Transverse colon (tissue), 4 donors: ENCODE measurements around the gene CDR2. TPM values are rescaled to one million over a fixed set of nuclear protein-coding genes. Genes with fewer than 3 reads are reported as not detected.

ENCODE experiments used
- DNase-seq: peaks from one replicate; pipeline ENCODE4 v3.0.0-alpha.2; 2019
- H3K27ac ChIP-seq, 4 donors: fragments of 200-600 bp; sonication (generic); 2 replicates each; pipeline ENCODE4 v1.5.1; 2016 to 2018; ENCODE audit warnings: inconsistent platforms in 4 of 4
- H3K27me3 ChIP-seq: fragments of 200-600 bp; sonication (generic); 2 replicates; pipeline ENCODE4 v1.5.1; 2017; ENCODE audit warnings: inconsistent platforms
- H3K36me3 ChIP-seq, 4 donors: fragments of 200-600 bp; sonication (generic); 2 replicates each; pipeline ENCODE4 v1.5.1; 2017 to 2019; ENCODE audit warnings: inconsistent platforms in 4 of 4
- H3K4me1 ChIP-seq, 4 donors: fragments of 200-600 bp; sonication (generic); 2 replicates each; pipeline ENCODE4 v1.5.1; 2017 to 2020; ENCODE audit warnings: inconsistent platforms in 4 of 4
- H3K4me3 ChIP-seq, 4 donors: fragments of 200-600 bp; sonication (generic); 1 replicate in 1 of 4; 2 replicates in 3 of 4; pipeline versions ENCODE4 v1.5.1 to v1.6.1; 2017 to 2019; ENCODE audit warnings: inconsistent platforms in 4 of 4
- H3K9me3 ChIP-seq, 2 donors: fragments of 200-600 bp; sonication (generic); 2 replicates each; pipeline ENCODE4 v1.5.1; 2017 to 2019; ENCODE audit warnings: inconsistent platforms in 2 of 2
- CTCF ChIP-seq, 5 experiments: fragments of 200-600 bp in 3 of 5; fragments of 450-650 bp in 2 of 5; sonication (generic) in 3 of 5; IDR thresholded peaks; 1 replicate in 2 of 5; 2 replicates in 3 of 5; pipeline ENCODE4 v1.5.1; 2016 to 2017; ENCODE audit warnings: antibody characterized with exemption in 5 of 5, inconsistent platforms in 3 of 5, mild to moderate bottlenecking in 2 of 5, moderate library complexity in 1 of 5
- EP300 ChIP-seq: sonication (generic); formaldehyde crosslinking; IDR thresholded peaks from one replicate; pipeline ENCODE4 v1.6.1; 2017; ENCODE audit warnings: antibody characterized with exemption, low read depth
- POLR2A ChIP-seq: fragments of 450-650 bp; IDR thresholded peaks from one replicate; pipeline ENCODE4 v1.6.1; 2016; ENCODE audit warnings: antibody characterized with exemption, mild to moderate bottlenecking, moderate library complexity
- POLR2AphosphoS5 ChIP-seq, 3 donors: sonication (generic); formaldehyde crosslinking; IDR thresholded peaks; one replicate each; pipeline ENCODE4 v1.6.1; 2016; ENCODE audit warnings: antibody characterized with exemption in 3 of 3
- WGBS, 2 donors: methylation state at CpG; one replicate each; pipeline ENCODE4 v1.1.5; 2018; ENCODE audit warnings: low coverage in 1 of 2; 5-methylcytosine and 5-hydroxymethylcytosine counted together
- in situ Hi-C, 4 donors: fragments of 200-750 bp; cut with MboI; loops; one replicate each; pipeline versions ENCODE4 v1.15.0 to v1.15.1; 2017; ENCODE audit warnings: low sequenced_read_pairs in 3 of 4, low pct_ligation_motif_present in 1 of 4, low pct_unique_long_range_greater_than_20kb in 1 of 4
- intact Hi-C: fragments of 100-400 bp; cut with DNase I; formaldehyde crosslinking; loops from one replicate; pipeline ENCODE4 v1.15.1; 2023; ENCODE audit warnings: low total_unique reads
- total RNA-seq, 4 donors: library from RNA; depleted of rRNA; stranded (reverse); fragments of >200 nt; gene quantifications; one replicate each; pipeline ENCODE4 v1.1.0, GENCODE V29; 2016

The CDR2 gene
- total RNA-seq, 4 donors from 2014 or later: 21.7 to 317 (median 24.1) TPM

GRCh38 chr16:22366371-22366770 is 8.0 kb downstream of the CDR2 start:
- intact Hi-C loops (no loop called here), in situ Hi-C loops (no loop called here)
- no peak for TF ChIP-seq EP300
- TF ChIP-seq POLR2A: no peak
- TF ChIP-seq POLR2AphosphoS5 (IDR thresholded peaks at IDR 0.05): no peak
- no peak for TF ChIP-seq CTCF (IDR thresholded peaks at IDR 0.05)
- H3K4me1 ChIP-seq: peaks cover 27 to 58% (median 34%) of the 10 kb centered on the region in 4 donors
- WGBS, 2 donors: 93 to 95% methylated on average over 1 to 2 of the region's 2 CpGs
- H3K27ac ChIP-seq: no peak overlapping the region
- DNase-seq: no peak
- H3K27me3 ChIP-seq: no peaks in the 10 kb centered on the region
- no peak overlapping the region for H3K4me3 ChIP-seq
- H3K36me3 ChIP-seq: peaks cover 0 to 22% (median 10%) of the 10 kb centered on the region in 4 donors
- no peaks in the 10 kb centered on the region for H3K9me3 ChIP-seq

- no peaks in the 10 kb centered on the region for H3K9me3 ChIP-seq
- intact Hi-C loops (no loop called here), in situ Hi-C loops (no loop called here)
- H3K27ac ChIP-seq: no peak overlapping the region
- H3K27me3 ChIP-seq: no peaks in the 10 kb centered on the region
- no peak for TF ChIP-seq CTCF (IDR thresholded peaks at IDR 0.05)
- no peak for TF ChIP-seq POLR2AphosphoS5 (IDR thresholded peaks at IDR 0.05)
- TF ChIP-seq EP300: no peak
- no peak for TF ChIP-seq POLR2A
- H3K36me3 ChIP-seq: peaks cover 0 to 22% (median 10%) of the 10 kb centered on the region in 4 donors
- H3K4me3 ChIP-seq: no peak overlapping the region
- H3K4me1 ChIP-seq: peaks cover 10 to 36% (median 14%) of the 10 kb centered on the region in 4 donors
- 60 to 87% methylated on average over 1 to 2 of the region's 2 CpGs for WGBS, 2 donors
- no peak for DNase-seq
These were observed 10.2 kb downstream of the CDR2 start for GRCh38 chr16:22364241-22364640.

- no peak for DNase-seq
- no peak overlapping the region for H3K4me3 ChIP-seq
- no peaks in the 10 kb centered on the region for H3K27me3 ChIP-seq
- peaks cover 0 to 7% (median 0%) of the 10 kb centered on the region in 4 donors for H3K4me1 ChIP-seq
- intact Hi-C loops: no loop called here
- in situ Hi-C loops: no loop called here
- 84 to 95% methylated on average over 3 to 8 of the region's 8 CpGs for WGBS, 2 donors
- TF ChIP-seq CTCF (IDR thresholded peaks at IDR 0.05) (no peak), EP300 (no peak), POLR2AphosphoS5 (IDR thresholded peaks at IDR 0.05) (no peak), POLR2A (no peak)
- no peak overlapping the region for H3K27ac ChIP-seq
- peaks cover 0 to 22% (median 10%) of the 10 kb centered on the region in 4 donors for H3K36me3 ChIP-seq
- H3K9me3 ChIP-seq: no peaks in the 10 kb centered on the region
These were observed 13.3 kb downstream of the CDR2 start for GRCh38 chr16:22360963-22361659.

- no peaks in the 10 kb centered on the region for H3K9me3 ChIP-seq
- no peaks in the 10 kb centered on the region for H3K27me3 ChIP-seq
- no peak for DNase-seq
- H3K36me3 ChIP-seq: peaks cover 0 to 22% (median 9%) of the 10 kb centered on the region in 4 donors
- no peak overlapping the region for H3K27ac ChIP-seq
- in situ Hi-C loops: no loop called here
- intact Hi-C loops: no loop called here
- H3K4me3 ChIP-seq: no peak overlapping the region
- no peak for TF ChIP-seq POLR2AphosphoS5 (IDR thresholded peaks at IDR 0.05)
- TF ChIP-seq CTCF (IDR thresholded peaks at IDR 0.05): no peak
- TF ChIP-seq POLR2A: no peak
- TF ChIP-seq EP300: no peak
- peaks cover 0 to 13% (median 0%) of the 10 kb centered on the region in 4 donors for H3K4me1 ChIP-seq
These were observed 14.7 kb downstream of the CDR2 start for GRCh38 chr16:22359679-22360078.
